Liver (tissue), 9 donors: ENCODE measurements around the gene KDELR1. TPM values are rescaled to one million over a fixed set of nuclear protein-coding genes. Genes with fewer than 3 reads are reported as not detected.
A peak's percentile ranks its signal among the peaks of the same experiment; 100 is the strongest.

Source experiments
- DNase-seq: peaks from one replicate; pipeline ENCODE4 v3.0.0-alpha.2; 2017; ENCODE audit warnings: low spot score
- H3K27ac ChIP-seq, 2 donors: one replicate each; pipeline ENCODE4 v1.7.0; 2013; ENCODE audit warnings: inconsistent platforms in 2 of 2, low read length in 2 of 2, control low read depth in 1 of 2, low read depth in 1 of 2, mild to moderate bottlenecking in 1 of 2
- H3K27me3 ChIP-seq, 4 donors: one replicate each; pipeline versions ENCODE4 v1.6.1 to v1.7.0; 2013; ENCODE audit warnings: low read length in 3 of 4, inconsistent platforms in 1 of 4, mild to moderate bottlenecking in 1 of 4, moderate library complexity in 1 of 4; ENCODE audit not compliant: control insufficient read depth in 4 of 4, insufficient read depth in 4 of 4
- H3K36me3 ChIP-seq, 4 donors: one replicate each; pipeline versions ENCODE4 v1.6.1 to v1.7.0; 2013; ENCODE audit warnings: low read length in 3 of 4, mild to moderate bottlenecking in 3 of 4, low read depth in 1 of 4, moderate library complexity in 1 of 4; ENCODE audit not compliant: control insufficient read depth in 4 of 4, insufficient read depth in 3 of 4
- H3K4me1 ChIP-seq, 4 donors: one replicate each; pipeline versions ENCODE4 v1.6.1 to v1.7.0; 2013; ENCODE audit warnings: low read length in 3 of 4, mild to moderate bottlenecking in 3 of 4, moderate library complexity in 1 of 4; ENCODE audit not compliant: control insufficient read depth in 4 of 4, insufficient read depth in 4 of 4
- H3K4me3 ChIP-seq, 3 donors: one replicate each; pipeline versions ENCODE4 v1.6.1 to v1.7.0; 2013; ENCODE audit warnings: low read length in 3 of 3, control low read depth in 1 of 3, low read depth in 1 of 3, mild to moderate bottlenecking in 1 of 3
- H3K9ac ChIP-seq, 2 donors: one replicate each; pipeline ENCODE4 v1.7.0; 2013; ENCODE audit warnings: low read length in 2 of 2, mild to moderate bottlenecking in 2 of 2, moderate library complexity in 2 of 2, control low read depth in 1 of 2, low read depth in 1 of 2
- H3K9me3 ChIP-seq, 4 donors: one replicate each; pipeline versions ENCODE4 v1.6.1 to v1.7.0; 2013; ENCODE audit warnings: low read length in 3 of 4; ENCODE audit not compliant: control insufficient read depth in 4 of 4
- ATF3 ChIP-seq: IDR thresholded peaks from 2 replicates; pipeline ENCODE4 v1.6.1; 2016; ENCODE audit warnings: antibody characterized with exemption
- CTCF ChIP-seq: fragments of 150-350 bp; IDR thresholded peaks from 2 replicates; pipeline ENCODE4 v1.5.1; 2017; ENCODE audit warnings: improper control_type of control experiment, low read depth, low read length; ENCODE audit not compliant: missing input control
- EGR1 ChIP-seq, 2 donors: IDR thresholded peaks; 2 replicates each; pipeline ENCODE4 v1.6.1; 2016 to 2018; ENCODE audit warnings: antibody characterized with exemption in 2 of 2, low read depth in 2 of 2
- FOXA2 ChIP-seq: IDR thresholded peaks from 2 replicates; pipeline ENCODE4 v1.6.1; 2016; ENCODE audit warnings: antibody characterized with exemption
- GABPA ChIP-seq, 2 donors: IDR thresholded peaks in 1 of 2; conservative IDR thresholded peaks in 1 of 2; 2 replicates each; pipeline ENCODE4 v1.6.1; 2016; ENCODE audit warnings: antibody characterized with exemption in 2 of 2, mild to moderate bottlenecking in 1 of 2, moderate library complexity in 1 of 2
- HNF4A ChIP-seq, 2 donors: conservative IDR thresholded peaks; 2 replicates each; pipeline ENCODE4 v1.6.1; 2016; ENCODE audit warnings: antibody characterized with exemption in 2 of 2, mild to moderate bottlenecking in 2 of 2
- HNF4G ChIP-seq: IDR thresholded peaks from 2 replicates; pipeline ENCODE4 v1.6.1; 2016; ENCODE audit warnings: antibody characterized with exemption
- JUND ChIP-seq, 2 donors: IDR thresholded peaks; 2 replicates each; pipeline ENCODE4 v1.6.1; 2016; ENCODE audit warnings: antibody characterized with exemption in 2 of 2
- MAX ChIP-seq: IDR thresholded peaks from 2 replicates; pipeline ENCODE4 v1.6.1; 2016; ENCODE audit warnings: antibody characterized with exemption
- NR2F2 ChIP-seq: IDR thresholded peaks from 2 replicates; pipeline ENCODE4 v1.6.1; 2016; ENCODE audit warnings: antibody characterized with exemption
- RAD21 ChIP-seq, 2 donors: IDR thresholded peaks; 2 replicates each; pipeline ENCODE4 v1.6.1; 2016; ENCODE audit warnings: antibody characterized with exemption in 2 of 2, mild to moderate bottlenecking in 2 of 2
- REST ChIP-seq: IDR thresholded peaks from 2 replicates; pipeline ENCODE4 v1.6.1; 2016; ENCODE audit warnings: antibody characterized with exemption, mild to moderate bottlenecking
- RXRA ChIP-seq, 2 donors: IDR thresholded peaks; 2 replicates each; pipeline ENCODE4 v1.6.1; 2017 to 2018; ENCODE audit warnings: antibody characterized with exemption in 2 of 2, mild to moderate bottlenecking in 1 of 2
- SP1 ChIP-seq: IDR thresholded peaks from 2 replicates; pipeline ENCODE4 v1.6.1; 2018; ENCODE audit warnings: antibody characterized with exemption, mild to moderate bottlenecking
- TAF1 ChIP-seq: conservative IDR thresholded peaks from 2 replicates; pipeline ENCODE4 v1.6.1; 2016; ENCODE audit warnings: antibody characterized with exemption, mild to moderate bottlenecking
- YY1 ChIP-seq: IDR thresholded peaks from 2 replicates; pipeline ENCODE4 v1.6.1; 2016; ENCODE audit warnings: antibody characterized with exemption, mild to moderate bottlenecking
- WGBS: extraction: QIAGEN DNeasy Blood & Tissue Kit; methylation state at CpG from one replicate; pipeline ENCODE4 v1.1.7; 2013; 5-methylcytosine and 5-hydroxymethylcytosine counted together
- polyA plus RNA-seq, 2 donors: library from polyadenylated mRNA; stranded (reverse) in 1 of 2; unstranded in 1 of 2; fragments of 200-250 nt in 1 of 2; fragments of >200 nt in 1 of 2; fragmentation: Nextera tagmentation in 1 of 2; extraction: Ambion mirVana in 1 of 2; gene quantifications; one replicate each; pipeline versions ENCODE4 v1.2.1 to v1.2.3, GENCODE V29; 2013 to 2015
- total RNA-seq, 2 donors: library from RNA; depleted of rRNA; stranded (reverse); fragments of >200 nt; gene quantifications; one replicate each; pipeline ENCODE4 v1.2.3, GENCODE V29; 2014
- TF ChIP-seq, protein P1 (sequence below): IDR thresholded peaks from 2 replicates; pipeline ENCODE4 v1.6.1; 2016; ENCODE audit warnings: antibody characterized with exemption
- donor health status: healthy.
- donor health status: healthy.
- donor health status: healthy.
- donor health status: healthy.
- donor health status: healthy.

KDELR1 gene
- total and polyA plus RNA-seq, 4 donors: 32.3 to 94.9 (median 47.0) TPM

- TF ChIP-seq EGR1 (IDR thresholded peaks at IDR 0.05; ENCODE audit: low read depth in 2 of 2) (no peak), HNF4G (no peak), YY1 (no peak), HNF4A (conservative IDR thresholded peaks at IDR 0.05) (no peak), NR2F2 (no peak), FOXA2 (no peak), RAD21 (IDR thresholded peaks at IDR 0.05) (no peak), MAX (no peak), REST (no peak), TAF1 (no peak)
- TF ChIP-seq, protein P1, sequence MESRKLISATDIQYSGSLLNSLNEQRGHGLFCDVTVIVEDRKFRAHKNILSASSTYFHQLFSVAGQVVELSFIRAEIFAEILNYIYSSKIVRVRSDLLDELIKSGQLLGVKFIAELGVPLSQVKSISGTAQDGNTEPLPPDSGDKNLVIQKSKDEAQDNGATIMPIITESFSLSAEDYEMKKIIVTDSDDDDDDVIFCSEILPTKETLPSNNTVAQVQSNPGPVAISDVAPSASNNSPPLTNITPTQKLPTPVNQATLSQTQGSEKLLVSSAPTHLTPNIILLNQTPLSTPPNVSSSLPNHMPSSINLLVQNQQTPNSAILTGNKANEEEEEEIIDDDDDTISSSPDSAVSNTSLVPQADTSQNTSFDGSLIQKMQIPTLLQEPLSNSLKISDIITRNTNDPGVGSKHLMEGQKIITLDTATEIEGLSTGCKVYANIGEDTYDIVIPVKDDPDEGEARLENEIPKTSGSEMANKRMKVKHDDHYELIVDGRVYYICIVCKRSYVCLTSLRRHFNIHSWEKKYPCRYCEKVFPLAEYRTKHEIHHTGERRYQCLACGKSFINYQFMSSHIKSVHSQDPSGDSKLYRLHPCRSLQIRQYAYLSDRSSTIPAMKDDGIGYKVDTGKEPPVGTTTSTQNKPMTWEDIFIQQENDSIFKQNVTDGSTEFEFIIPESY: no peak
- peak overlapping the region in 1 of 3 donors; percentile 36 for H3K4me3 ChIP-seq
- H3K27me3 ChIP-seq: peaks cover 0 to 17% (median 14%) of the 10 kb centered on the region in 4 donors
Measured at GRCh38 chr19:48398375-48399235, 7.3 kb upstream of the KDELR1 start.

DNA sequence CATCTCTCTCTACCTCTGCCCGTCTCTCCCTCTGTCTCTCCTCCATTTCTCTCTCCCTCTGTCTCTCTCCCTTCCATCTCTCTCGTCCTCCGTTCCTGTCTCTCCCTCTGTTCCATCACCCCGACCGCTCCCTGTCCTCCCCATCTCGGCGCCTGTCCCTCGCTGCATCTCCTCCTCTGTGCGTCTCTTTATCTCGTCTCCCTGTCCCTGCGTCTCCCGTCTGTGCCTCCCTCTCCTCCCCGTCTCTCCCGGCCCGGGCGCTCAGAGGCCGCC is 6.7 kb upstream of the KDELR1 start:
- Histone ChIP-seq H3K9ac (no peak overlapping the region), H3K9me3 (no peaks in the 10 kb centered on the region), H3K4me3 (peak overlapping the region in 1 of 3 donors; percentile 36), H3K27ac (no peak overlapping the region), H3K4me1 (peaks cover 0 to 8% (median 4%) of the 10 kb centered on the region in 4 donors), H3K27me3 (peaks cover 0 to 20% (median 14%) of the 10 kb centered on the region in 4 donors), H3K36me3 (no peaks in the 10 kb centered on the region)
- WGBS: 5% methylated on average over 17 of the region's 17 CpGs
- no peak for DNase-seq
- TF ChIP-seq REST (no peak), ATF3 (no peak), NR2F2 (no peak), HNF4A (conservative IDR thresholded peaks at IDR 0.05) (no peak), FOXA2 (no peak), GABPA (IDR thresholded peaks at IDR 0.05 in 1 of 2, conservative IDR thresholded peaks at IDR 0.05 in 1 of 2) (no peak), RXRA (IDR thresholded peaks at IDR 0.05) (no peak), TAF1 (no peak), HNF4G (no peak), EGR1 (IDR thresholded peaks at IDR 0.05; ENCODE audit: low read depth in 2 of 2) (no peak), YY1 (no peak), JUND (IDR thresholded peaks at IDR 0.05) (no peak), SP1 (no peak), CTCF (no peak)
- TF ChIP-seq, protein P1: no peak

More at GRCh38 chr19:48398375-48399235, 7.3 kb upstream of the KDELR1 start:
- Histone ChIP-seq H3K9ac (no peak overlapping the region), H3K36me3 (no peaks in the 10 kb centered on the region), H3K27ac (no peak overlapping the region), H3K9me3 (no peaks in the 10 kb centered on the region), H3K4me1 (peaks cover 0 to 6% (median 4%) of the 10 kb centered on the region in 4 donors)
- DNase-seq: peak; percentile 87
- 10% methylated on average over 104 of the region's 104 CpGs for WGBS
